GM13976 (cell line): ENCODE measurements around the gene WWOX.

Experiments used
- DNase-seq: peaks from one replicate; pipeline ENCODE4 v3.0.0; 2012; ENCODE audit warnings: low spot score
- in situ Hi-C: fragments of 300-500 bp; cut with MboI; formaldehyde crosslinking; loops from one replicate; pipeline ENCODE4 v1.12.0; 2022; ENCODE audit warnings: low sequenced_read_pairs, mixed read lengths, inconsistent platforms; ENCODE audit not compliant: unreplicated experiment
- TF ChIP-seq, protein P1 (sequence below): IDR thresholded peaks from 2 replicates; pipeline ENCODE4 v1.5.1; 2012; ENCODE audit warnings: borderline replicate concordance, mild to moderate bottlenecking; ENCODE audit not compliant: insufficient read depth; ENCODE audit errors: extremely low read depth, missing control alignments, control extremely low read depth

WWOX gene

DNA sequence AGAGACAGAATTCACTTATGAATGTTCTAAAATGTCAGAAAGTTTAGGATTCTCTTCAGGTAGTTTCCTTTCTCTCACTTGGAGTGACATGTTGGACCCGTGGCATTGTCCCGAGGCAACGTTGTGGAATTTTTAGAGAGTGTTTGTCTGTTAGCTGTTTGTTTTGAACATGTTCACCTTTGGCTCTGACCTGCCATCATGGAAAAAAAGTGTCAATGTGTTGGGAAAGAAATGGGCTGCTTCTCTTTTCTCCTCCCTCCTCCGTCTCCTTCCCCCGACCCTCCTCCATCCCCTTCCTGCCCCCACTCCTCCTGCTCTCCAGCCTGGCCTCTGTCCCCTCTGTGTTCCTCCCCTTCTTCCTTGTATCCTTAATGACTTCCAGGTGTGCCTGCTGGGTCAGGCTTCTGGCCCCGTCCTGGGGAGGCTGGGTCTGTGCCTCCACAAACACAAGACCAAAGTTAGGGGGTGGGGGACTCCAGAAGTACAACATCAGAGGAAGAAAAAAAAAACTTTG lies 1038.0 kb downstream of the WWOX start:
- in situ Hi-C loops, result no loop called here
- no peak for DNase-seq
- TF ChIP-seq, protein P1, sequence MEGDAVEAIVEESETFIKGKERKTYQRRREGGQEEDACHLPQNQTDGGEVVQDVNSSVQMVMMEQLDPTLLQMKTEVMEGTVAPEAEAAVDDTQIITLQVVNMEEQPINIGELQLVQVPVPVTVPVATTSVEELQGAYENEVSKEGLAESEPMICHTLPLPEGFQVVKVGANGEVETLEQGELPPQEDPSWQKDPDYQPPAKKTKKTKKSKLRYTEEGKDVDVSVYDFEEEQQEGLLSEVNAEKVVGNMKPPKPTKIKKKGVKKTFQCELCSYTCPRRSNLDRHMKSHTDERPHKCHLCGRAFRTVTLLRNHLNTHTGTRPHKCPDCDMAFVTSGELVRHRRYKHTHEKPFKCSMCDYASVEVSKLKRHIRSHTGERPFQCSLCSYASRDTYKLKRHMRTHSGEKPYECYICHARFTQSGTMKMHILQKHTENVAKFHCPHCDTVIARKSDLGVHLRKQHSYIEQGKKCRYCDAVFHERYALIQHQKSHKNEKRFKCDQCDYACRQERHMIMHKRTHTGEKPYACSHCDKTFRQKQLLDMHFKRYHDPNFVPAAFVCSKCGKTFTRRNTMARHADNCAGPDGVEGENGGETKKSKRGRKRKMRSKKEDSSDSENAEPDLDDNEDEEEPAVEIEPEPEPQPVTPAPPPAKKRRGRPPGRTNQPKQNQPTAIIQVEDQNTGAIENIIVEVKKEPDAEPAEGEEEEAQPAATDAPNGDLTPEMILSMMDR, result no peak

DNA sequence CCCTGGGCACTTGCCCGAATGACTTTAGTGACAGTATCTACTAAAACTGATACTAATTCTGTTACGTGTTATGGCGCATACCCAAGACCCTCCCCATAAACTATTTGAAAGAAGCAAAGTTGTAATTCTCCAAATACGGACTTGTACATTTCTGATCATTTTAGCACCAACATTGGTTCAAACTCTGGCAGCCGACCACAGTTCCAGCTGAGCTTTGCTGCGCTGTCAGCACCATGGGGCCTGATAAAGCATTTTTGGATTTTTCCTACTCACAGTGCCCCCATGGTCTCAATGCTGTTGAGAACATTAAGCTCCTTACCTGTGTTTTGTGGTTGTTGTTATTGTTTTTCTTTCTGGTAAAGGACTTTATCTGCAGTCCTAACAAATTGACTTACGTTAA lies 1040.3 kb downstream of the WWOX start:
- no peak for DNase-seq

DNA sequence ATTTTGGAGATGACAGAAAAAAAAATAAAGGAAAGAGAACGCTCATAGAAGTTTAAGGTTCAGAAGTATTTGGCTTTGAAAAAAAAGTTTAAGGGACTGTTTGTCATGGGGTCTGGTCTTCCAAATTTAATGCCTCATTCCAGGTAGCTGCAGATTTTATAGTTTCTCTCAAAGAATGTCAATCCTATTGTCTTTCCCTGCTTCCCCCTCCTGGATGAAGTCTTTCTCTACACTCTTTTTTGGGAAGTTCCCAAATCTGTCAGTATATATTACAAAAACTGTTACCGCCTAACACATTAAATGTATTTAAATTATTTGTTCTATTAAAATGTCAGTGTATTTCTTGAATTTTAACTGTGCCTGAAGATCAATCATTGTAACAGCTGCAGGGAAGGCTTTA lies 1043.6 kb downstream of the WWOX start:
- no peak for DNase-seq
- TF ChIP-seq, protein P1, result no peak
- in situ Hi-C loops, result no loop called here

More for the DNA sequence above, 1040.3 kb downstream of the WWOX start:
- in situ Hi-C loops, result no loop called here
- TF ChIP-seq, protein P1, result no peak

- DNase-seq, result no peak
- TF ChIP-seq, protein P1, result no peak
- in situ Hi-C loops, result no loop called here
These were observed 1050.7 kb downstream of the WWOX start for GRCh38 chr16:79150151-79150550.

DNA sequence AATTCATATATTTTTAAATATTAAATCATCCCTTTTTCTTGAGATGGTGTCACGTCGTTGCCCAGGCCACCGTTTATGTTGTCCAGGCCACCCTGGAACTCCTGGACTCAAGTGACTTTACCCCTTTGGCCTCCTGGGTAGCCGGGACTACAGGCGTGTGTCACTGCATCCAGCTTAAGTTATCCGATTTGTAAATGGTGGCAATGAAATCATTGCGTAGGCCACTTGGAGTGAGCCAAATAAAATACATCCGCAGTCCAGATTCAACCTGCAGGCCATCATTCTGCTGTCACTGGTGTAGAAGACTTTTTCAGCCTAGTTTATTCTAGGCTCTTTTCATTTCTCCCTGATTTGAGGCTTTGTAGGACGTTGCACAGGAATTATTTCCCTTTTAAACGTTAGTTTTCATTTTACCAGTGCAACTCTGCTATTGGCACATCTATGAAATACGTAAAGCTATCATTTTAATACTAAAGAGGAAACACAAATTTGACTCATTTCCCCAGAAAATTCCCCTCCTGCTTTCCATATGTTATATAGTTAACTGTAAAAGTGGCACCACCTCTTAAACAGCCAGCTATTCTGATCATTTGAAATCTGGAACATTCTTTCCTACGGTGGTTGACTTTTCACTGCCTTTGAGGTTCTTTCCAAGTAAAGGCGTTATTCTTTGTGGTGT lies 1051.3 kb downstream of the WWOX start:
- no peak for DNase-seq
- TF ChIP-seq, protein P1, result no peak
- in situ Hi-C loops, result no loop called here

DNA sequence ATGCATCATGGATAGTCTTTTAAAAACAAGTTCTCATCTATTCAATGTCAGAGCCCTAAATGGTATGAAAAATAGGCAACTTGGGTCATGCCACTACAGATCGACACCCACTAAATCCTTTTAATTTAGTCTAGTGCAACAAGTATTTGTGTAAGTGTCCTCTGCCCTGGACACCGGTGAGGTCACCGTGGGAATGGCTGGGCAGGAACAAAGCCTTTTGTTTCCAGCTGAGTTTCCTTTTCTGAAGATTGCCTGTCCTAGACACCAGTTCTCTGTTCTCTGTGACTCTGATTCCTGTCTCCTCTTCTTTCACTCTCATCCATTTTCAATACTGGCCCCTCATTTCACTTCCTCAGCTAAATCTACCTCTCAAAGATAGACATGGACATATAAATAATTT lies 1054.6 kb downstream of the WWOX start:
- in situ Hi-C loops, result no loop called here
- TF ChIP-seq, protein P1, result no peak
- DNase-seq, result no peak

DNA sequence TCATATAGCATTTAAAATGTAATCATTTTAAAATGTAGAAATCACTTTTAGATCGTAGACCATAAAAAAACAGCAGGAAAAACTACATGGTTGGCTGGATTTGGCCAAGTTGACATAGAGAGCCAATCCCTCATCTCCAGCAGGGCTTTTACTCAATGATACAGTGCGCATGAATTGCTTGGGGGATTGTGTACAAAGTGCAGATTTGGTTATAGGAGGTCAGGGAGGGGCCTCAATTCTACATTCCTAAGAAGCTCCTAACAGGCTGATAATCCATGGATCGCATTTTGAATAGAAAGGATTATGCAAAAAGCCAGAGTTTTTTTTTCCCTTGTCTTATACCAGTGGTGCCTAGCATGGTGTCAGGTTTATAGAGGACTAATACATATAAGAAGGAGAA lies 1056.0 kb downstream of the WWOX start:
- in situ Hi-C loops, result no loop called here
- TF ChIP-seq, protein P1, result no peak
- DNase-seq, result no peak
